Measurements from ENCODE around the gene KCNC2.

Gene KCNC2

GRCh38 chr12:75162845-75163244, 46.8 kb downstream of the KCNC2 start:
- no peak for DNase-seq (ENCODE audit: low read depth in 3 of 3, low spot score in 1 of 3)

DNA sequence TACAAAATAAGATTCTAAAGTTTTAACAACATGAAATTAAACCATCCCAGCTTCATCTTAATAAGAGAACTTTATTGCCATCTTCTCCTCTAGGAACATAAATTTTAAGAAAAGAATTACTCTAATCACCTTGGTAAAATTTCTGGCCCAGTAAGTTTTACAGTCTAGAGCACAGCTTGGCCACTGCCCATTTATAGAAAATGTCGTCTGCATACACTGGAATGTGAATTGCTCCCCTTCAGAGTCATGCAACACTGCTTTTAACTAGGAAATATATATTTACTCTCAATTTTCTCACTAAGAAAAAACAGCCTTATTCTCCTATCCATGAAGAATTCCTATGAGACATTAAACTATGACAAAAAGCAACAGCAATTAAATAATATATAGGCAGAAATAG, 48.2 kb downstream of the KCNC2 start:
- no peak for DNase-seq (ENCODE audit: low read depth in 3 of 3, low spot score in 1 of 3)

- DNase-seq (ENCODE audit: low read depth in 3 of 3, low spot score in 1 of 3) = no peak
Observed at GRCh38 chr12:75157385-75157784, 52.3 kb downstream of the KCNC2 start.

DNA sequence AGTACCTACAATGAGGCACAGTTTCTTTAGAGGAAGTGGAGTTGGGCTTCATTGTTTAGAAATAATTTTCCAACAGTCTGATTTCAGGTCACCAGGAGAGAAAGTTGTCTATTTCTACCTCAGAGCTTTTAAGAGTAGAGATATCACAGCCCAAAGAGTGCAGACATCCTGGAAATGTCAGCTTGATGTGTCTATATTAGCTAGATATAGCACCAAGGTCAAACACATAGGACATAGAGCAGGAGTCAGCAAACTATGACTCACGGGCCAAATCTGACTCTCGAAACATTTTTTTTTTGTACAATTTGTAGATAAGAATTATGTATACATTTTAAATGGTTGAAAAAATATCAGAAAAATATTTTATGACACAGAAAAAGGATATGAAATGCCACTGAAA, 53.7 kb downstream of the KCNC2 start:
- no peak for DNase-seq (ENCODE audit: low read depth in 3 of 3, low spot score in 1 of 3)

GRCh38 chr12:75154388-75154787, 55.3 kb downstream of the KCNC2 start:
- DNase-seq (ENCODE audit: low read depth in 3 of 3, low spot score in 1 of 3) = no peak

- DNase-seq (ENCODE audit: low read depth in 3 of 3, low spot score in 1 of 3) = no peak
Observed at GRCh38 chr12:75139196-75139595, 70.4 kb downstream of the KCNC2 start.

GRCh38 chr12:75137896-75138295, 71.7 kb downstream of the KCNC2 start:
- no peak for DNase-seq (ENCODE audit: low read depth in 3 of 3, low spot score in 1 of 3)

GRCh38 chr12:75135026-75135425, 74.6 kb downstream of the KCNC2 start:
- no peak for DNase-seq (ENCODE audit: low read depth in 3 of 3, low spot score in 1 of 3)

- DNase-seq (ENCODE audit: low read depth in 3 of 3, low spot score in 1 of 3) = no peak
Observed at GRCh38 chr12:75130811-75131210, 78.8 kb downstream of the KCNC2 start.

- DNase-seq (ENCODE audit: low read depth in 3 of 3, low spot score in 1 of 3) = no peak
Observed at GRCh38 chr12:75129275-75129674, 80.4 kb downstream of the KCNC2 start.

DNA sequence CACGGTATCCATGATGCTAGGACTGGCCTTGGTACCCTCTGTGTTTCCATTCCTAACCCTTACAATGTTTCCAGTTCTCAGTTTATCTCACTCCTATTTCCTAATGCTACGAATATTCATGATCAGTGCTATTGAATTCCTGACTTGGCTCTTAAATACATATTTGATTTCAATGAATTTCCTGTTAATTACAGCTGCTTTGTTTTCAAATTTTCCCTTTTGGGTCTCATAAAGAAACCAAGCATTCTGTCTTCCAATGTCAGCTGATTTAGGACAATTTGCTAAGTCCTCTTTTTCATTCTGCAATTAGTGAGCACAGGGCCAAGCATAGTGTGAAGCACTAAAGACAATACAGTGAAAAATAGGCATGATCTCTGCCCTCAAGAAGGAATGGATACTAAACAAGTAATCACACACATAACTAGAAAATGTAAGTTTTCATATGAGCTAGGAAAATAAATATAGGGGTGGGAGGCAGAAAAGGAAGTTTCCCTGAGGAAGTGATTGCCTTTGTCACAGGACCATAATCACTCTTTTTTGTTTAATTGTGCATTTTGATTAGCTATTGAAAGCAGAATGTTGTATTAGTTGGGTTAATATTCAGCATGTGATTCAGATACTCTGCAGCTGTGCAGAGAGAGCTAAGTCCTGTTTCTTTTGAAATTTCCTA, 88.5 kb downstream of the KCNC2 start:
- no peak for DNase-seq (ENCODE audit: low read depth in 3 of 3, low spot score in 1 of 3)

DNA sequence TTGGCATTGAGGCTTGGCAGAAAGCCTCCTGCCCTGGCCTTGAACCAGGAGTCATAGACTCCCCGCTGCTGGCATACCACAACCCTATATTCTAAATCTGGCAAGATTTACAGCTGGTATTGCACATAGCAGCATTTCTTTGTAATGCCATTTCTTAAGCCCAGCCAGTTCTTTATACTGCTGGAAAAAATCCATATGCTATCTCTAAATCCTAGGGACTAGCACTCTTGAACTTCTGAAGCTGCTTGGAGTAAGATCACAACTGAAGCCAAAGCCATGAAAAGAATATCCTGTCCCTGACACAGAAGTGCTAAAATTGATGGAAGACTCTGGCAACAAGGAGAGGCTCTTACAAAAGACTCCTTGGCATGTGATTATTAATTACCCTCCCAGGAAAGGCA, 89.3 kb downstream of the KCNC2 start:
- DNase-seq (ENCODE audit: low read depth in 3 of 3, low spot score in 1 of 3) = no peak

DNA sequence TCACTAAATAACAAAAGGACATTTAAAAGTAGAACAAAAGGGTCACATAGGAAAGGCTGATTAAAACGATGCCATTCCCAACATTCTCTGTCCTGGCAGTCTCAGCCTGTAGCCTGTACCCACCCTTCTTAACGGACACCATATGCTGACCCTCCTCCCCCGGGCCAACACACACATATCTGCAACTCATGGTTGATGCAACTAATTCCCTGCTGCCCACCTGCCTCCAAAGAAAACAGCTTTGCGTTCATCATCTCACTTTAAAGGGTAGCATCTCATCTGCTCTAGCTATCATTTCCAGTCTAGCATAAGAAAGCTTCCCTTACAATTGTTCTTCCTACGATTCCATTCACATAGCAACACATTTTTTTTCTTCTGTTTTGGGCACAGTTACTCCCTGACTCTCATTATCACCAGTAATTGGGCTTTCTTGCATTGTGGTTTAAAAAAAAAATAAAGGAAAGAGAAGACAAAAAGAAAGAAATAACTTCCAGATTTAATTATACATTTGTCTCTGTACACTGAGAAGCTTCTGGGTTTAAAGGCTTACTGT, 92.9 kb downstream of the KCNC2 start:
- no peak for DNase-seq (ENCODE audit: low read depth in 3 of 3, low spot score in 1 of 3)

DNA sequence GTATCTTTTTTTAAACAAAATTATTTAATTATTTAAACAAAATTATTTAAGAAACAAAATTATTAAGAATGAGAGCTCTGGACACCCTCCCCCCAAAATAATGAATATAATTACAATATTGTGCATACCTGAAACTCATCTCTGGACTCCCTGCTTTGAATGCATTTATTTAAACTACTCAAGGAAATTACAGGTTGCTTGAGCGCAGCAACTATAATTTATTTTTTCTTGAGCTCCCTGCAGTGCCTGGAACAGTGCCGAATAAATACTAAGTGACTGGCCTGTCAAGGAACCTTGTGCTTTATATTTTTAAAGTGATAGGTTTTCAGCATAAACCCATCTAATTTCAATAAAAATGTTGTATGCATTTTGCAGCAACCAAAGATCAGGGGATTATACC, 93.9 kb downstream of the KCNC2 start:
- no peak for DNase-seq (ENCODE audit: low read depth in 3 of 3, low spot score in 1 of 3)

GRCh38 chr12:75103822-75104221, 105.8 kb downstream of the KCNC2 start:
- DNase-seq (ENCODE audit: low read depth in 3 of 3, low spot score in 1 of 3) = no peak

DNA sequence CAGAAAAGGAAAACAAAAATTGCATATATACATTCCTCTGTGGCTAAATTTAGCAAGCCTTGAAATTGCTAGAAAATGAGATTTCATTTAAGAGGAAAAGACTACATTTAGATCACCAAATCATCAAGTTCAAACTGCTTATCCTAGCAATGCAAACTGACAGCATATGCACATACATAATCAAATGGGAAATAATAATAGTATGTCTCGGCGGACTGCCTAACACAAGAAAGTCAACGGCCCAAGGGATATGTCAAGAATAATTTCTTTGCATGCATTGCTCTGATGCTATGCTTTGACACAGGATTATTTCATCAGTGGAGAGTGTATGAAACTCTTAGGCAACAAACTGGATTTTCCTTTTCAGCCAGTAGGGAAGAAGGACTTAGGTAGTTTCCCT, 107.9 kb downstream of the KCNC2 start:
- no peak for DNase-seq (ENCODE audit: low read depth in 3 of 3, low spot score in 1 of 3)

GRCh38 chr12:75099210-75099609, 110.4 kb downstream of the KCNC2 start:
- DNase-seq (ENCODE audit: low read depth in 3 of 3, low spot score in 1 of 3) = no peak

DNA sequence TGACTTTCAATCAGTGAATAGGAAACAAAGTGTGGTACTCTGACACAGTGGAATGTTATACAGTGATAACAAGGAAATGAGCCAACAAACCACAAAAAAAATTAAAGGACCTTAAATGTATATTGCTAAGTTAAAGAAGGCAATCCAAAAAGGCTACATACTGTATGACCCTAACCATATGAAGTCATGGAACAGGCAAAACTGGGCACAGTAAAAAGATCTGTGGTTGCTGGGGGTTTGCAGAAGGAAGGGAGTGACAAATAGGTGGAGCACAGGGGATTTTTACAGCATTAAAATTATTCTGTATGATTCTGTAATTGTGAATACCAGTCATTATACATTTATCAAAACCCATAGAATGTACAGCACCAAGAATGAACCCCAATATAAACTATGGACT, 112.6 kb downstream of the KCNC2 start:
- no peak for DNase-seq (ENCODE audit: low read depth in 3 of 3, low spot score in 1 of 3)

DNA sequence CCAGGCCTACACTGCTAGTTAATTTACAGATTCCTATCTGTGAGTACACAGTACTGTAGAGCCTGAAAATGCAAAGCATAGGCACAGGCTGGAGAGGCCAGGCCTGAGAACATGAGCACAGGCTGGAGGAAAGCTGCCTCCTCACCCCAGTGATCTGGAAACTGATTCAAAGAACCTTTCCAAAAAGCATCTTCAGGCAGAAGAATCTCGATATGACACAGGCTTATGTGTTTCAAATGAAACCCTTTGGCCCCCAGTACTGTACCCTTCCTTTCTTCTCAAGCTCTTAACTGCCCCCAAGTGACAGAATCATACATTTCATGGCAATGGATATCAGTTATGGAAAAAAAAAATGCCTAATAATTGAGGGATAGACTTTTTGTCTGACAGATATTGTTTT, 122.0 kb downstream of the KCNC2 start:
- DNase-seq (ENCODE audit: low read depth in 3 of 3, low spot score in 1 of 3) = no peak

- no peak for DNase-seq (ENCODE audit: low read depth in 3 of 3, low spot score in 1 of 3)
Observed at GRCh38 chr12:75086091-75087038, 123.3 kb downstream of the KCNC2 start.

DNA sequence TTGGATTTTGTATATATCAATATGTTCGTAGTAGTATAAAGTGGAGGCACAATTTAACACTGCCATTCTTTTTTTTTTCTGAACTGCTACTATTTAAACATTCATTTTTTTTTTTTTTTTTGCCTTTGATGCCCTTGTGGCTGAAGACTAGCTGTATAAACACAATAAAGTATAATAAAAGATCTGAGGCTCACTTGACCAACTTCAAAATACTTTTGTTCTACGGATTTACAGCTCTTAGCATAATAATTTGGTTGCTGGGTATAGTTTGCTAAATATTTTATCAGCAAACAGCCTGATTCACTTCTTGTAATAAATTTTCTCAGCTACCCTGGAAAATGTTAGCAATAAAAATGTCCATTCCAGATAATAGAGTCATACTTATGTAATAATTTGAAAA, 128.3 kb downstream of the KCNC2 start:
- DNase-seq (ENCODE audit: low read depth in 3 of 3, low spot score in 1 of 3) = no peak

- no peak for DNase-seq (ENCODE audit: low read depth in 3 of 3, low spot score in 1 of 3)
Observed at GRCh38 chr12:75080582-75080981, 129.1 kb downstream of the KCNC2 start.

Measured in stimulated activated CD4-positive, alpha-beta T cell treated with anti-CD3 and anti-CD28 coated beads, TNF-alpha, amount 100 ng/mL, for 1 hour (primary cell).